ENCODE data around the gene FASLG. TPM values are rescaled to one million over a fixed set of nuclear protein-coding genes. Genes with fewer than 3 reads are reported as not detected.

The FASLG gene
- polyA plus RNA-seq, 4 donors = 0.14 to 0.26 TPM; not detected in 2

Other genes starting within 250 kb of the FASLG start
- not detected for gene C1orf105, start 238.4 kb upstream of the FASLG start, polyA plus RNA-seq (ENCODE audit: insufficient read length in 4 of 4)
- 10 to 100 TPM; 45.0 to 58.4 (median 50.3) TPM for gene PIGC, start 215.0 kb upstream of the FASLG start, polyA plus RNA-seq (ENCODE audit: insufficient read length in 4 of 4)
- 10 to 100 TPM; 48.2 to 71.1 (median 64.5) TPM for gene SUCO, start 126.0 kb upstream of the FASLG start, polyA plus RNA-seq (ENCODE audit: insufficient read length in 4 of 4)

Measured in left renal pelvis (tissue), 4 donors.